DMS53 treated with DMSO at 0.1 percent for 48 hours (cell line): ENCODE data around the gene TMEM62.
"Not testable (repeated sequence)": the region's sequence is repeated elsewhere in the genome, so short reads cannot be mapped to it uniquely, and the experiment has no call there.

ENCODE experiments used
- DNase-seq: peaks from one replicate; lab custom pipeline; 2025; ENCODE audit not compliant: unreplicated experiment; lab: John Stamatoyannopoulos, UW

TMEM62 gene

DNA sequence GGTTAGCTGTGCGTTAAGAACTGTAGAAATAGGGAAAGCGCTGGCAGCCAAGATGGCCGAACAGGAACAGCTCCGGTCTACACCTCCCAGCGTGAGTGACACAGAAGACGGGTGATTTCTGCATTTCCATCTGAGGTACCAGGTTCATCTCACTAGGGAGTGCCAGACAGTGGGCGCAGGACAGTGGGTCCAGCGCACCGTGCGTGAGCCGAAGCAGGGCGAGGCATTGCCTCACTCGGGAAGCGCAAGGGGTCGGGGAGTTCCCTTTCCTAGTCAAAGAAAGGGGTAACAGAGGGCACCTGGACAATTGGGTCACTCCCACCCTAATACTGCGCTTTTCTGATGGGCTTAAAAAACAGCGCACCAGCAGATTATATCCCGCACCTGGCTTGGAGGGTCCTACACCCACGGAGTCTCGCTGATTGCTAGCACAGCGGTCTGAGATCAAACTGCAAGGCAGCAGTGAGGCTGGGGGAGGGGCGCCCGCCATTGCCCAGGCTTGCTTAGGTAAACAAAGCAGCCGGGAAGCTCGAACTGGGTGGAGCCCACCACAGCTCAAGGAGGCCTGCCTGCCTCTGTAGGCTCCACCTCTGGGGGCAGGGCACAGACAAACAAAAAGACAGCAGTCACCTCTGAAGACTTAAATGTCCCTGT, 42.4 kb downstream of the TMEM62 start:
- not testable (repeated sequence) for DNase-seq

DNA sequence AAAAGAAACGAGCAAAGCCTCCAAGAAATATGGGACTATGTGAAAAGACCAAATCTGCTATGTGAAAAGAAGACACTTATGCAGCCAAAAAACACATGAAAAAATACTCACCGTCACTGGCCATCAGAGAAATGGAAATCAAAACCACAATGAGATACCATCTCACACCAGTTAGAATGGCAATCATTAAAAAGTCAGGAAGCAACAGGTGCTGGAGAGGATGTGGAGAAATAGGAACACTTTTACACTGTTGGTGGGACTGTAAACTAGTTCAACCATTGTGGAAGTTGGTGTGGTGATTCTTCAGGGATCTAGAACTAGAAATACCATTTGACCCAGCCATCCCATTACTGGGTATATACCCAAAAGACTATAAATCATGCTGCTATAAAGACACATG, 43.8 kb downstream of the TMEM62 start:
- DNase-seq, result not testable (repeated sequence)

- no peak for DNase-seq
These were observed 49.9 kb downstream of the TMEM62 start for GRCh38 chr15:43183270-43183669.

DNA sequence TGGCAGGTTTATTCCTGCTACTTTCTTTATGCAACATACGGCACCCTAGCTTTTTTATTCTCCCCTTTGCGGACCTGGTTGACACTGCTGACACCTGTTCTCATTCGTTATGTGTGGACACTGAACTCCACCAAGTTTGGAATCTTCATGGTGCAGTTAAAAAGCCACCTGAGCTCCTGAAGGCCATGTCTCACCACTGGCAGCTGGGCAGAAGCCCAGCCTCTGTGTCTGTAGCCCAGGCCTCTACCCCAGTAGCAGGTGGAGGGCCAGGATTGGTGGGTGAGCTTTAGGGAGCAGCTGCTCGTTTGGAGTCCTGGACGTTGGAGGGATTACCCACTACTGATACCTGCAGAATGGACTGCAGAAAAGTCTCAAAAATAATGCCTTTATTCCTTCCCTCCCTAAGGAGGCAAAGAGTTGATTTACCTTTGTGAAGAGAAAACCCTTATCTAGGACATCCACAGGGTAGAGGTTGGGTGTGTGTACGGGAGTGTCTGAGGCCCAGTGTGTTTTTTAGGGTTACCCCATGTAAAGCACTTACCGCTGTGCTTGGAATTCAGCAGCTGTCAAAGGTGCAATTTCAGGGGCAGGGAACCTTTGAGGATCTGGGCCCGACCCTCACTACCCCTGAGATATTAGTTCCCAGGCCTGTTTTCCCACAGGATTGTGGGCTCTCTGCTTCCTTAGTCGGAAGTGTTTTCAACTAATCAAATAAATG, 51.2 kb downstream of the TMEM62 start:
- no peak for DNase-seq

DNA sequence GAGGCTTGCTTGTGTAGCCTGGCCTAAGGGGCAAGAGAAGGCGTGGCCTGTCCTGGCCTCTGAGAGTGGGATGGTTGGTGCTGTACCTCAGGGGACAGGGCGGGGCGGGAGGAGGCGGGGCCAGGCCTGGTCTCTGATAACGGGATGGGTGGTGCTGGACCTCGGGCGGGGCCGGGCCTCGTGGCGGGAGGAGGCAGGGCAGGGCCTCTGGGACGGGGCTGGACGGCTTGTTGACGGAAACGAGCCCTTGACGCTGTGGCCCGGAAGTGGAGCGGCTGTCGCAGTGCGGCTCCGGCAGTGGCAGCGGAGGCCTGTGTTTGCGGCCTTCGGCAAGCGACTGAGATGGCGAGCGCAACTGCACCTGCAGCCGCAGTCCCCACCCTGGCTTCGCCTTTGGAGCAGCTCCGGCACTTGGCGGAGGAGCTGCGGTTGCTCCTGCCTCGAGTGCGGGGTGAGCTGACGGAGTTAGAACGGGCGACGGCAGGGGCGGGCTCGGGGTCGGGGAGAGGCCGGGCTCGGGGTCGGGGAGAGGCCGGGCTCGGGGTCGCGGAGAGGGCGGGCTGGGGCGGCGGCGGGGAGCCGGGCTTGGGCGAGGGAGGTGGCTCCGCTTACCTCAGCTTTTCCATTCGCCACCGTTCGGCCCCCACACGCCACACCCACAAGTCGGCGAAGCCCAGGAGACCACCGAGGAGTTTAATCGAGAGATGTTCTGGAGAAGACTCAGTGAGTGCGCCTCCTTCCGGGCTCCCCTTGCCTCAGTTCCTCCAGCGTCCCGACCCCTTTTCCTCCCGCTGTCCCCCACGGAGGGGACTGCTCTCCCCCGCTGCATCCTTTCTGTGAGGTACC, 52.0 kb downstream of the TMEM62 start, which contains the start of gene CCNDBP1:
CCNDBP1 (plus strand) TSS at position 247 of the 846 bp plus-strand sequence; CDS start at position 343, 96 bp downstream.
- peak; percentile 79 for DNase-seq

DNA sequence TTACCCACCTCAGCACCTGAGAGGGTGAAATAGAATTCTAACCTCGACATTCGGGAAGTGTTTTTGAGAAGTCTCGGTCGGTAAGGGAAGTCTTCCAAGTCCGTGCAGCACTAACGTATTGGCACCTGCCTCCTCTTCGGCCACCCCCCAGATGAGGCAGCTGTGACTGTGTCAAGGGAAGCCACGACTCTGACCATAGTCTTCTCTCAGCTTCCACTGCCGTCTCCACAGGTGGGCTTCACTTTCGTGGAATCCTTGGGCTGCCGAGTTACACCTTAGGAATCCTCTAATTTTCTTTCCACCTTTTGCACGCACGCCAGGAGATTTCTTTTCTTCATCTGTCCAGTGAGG, 52.6 kb downstream of the TMEM62 start:
- DNase-seq, result peak; percentile 15

DNA sequence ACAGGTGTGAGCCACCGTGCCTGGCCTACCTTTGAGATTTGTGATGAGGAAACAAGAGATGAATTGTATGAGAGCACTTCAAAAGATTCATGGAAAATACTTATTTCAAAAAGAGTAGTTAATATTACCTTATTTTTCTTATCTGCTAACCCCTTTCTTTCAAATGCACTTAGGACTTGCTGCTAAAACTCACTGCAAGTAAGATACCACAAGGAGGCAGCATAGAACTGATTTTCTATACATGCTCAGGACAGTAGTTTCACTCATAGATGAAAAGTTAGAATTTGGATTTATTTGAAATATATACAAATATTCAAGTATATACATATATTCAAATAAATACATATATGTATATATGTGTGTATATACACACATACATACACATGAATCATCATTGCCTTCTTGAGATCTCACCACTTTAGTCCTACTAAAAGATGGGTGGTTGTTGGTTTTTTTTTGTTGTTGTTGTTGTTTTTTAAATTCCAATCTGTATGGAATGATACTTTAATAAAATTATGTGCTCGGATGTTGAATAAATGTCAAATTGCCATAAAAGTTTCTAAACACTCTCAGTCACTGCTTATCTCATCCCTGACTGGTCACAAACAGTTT, 54.3 kb downstream of the TMEM62 start:
- peak; percentile 24 for DNase-seq

- DNase-seq, result no peak
These were observed 55.9 kb downstream of the TMEM62 start for GRCh38 chr15:43189296-43189695.

DNA sequence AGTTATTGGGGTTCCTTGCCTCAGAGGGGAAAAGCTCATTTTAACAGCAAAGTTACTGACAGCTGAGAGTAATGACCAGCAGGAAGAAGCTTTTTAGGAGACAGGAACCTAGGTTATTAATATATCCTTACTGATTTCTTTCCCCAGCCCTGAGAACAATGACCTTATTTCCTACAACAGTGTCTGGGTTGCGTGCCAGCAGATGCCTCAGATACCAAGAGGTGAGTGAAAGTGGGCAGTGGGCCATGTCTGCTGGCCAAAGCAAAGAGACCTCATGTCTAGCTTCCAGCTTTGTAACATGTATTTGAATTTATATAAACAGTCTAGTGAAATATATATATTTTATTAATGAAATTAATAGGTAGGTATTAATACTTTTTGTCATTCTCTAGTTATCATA, 56.8 kb downstream of the TMEM62 start:
- no peak for DNase-seq

- no peak for DNase-seq
These were observed 60.3 kb downstream of the TMEM62 start for GRCh38 chr15:43193710-43194109.

DNA sequence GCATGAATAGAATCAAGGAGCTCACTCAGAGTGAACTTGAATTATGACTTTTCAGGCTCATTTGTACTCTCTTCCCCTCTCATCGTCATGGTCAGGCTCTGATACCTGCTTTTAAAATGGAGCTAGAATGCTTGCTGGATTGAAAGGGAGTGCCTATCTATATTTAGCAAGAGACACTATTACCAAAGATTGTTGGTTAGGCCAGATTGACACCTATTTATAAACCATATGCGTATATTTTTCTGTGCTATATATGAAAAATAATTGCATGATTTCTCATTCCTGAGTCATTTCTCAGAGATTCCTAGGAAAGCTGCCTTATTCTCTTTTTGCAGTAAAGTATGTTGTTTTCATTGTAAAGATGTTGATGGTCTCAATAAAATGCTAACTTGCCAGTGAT, 61.4 kb downstream of the TMEM62 start:
- no peak for DNase-seq

DNA sequence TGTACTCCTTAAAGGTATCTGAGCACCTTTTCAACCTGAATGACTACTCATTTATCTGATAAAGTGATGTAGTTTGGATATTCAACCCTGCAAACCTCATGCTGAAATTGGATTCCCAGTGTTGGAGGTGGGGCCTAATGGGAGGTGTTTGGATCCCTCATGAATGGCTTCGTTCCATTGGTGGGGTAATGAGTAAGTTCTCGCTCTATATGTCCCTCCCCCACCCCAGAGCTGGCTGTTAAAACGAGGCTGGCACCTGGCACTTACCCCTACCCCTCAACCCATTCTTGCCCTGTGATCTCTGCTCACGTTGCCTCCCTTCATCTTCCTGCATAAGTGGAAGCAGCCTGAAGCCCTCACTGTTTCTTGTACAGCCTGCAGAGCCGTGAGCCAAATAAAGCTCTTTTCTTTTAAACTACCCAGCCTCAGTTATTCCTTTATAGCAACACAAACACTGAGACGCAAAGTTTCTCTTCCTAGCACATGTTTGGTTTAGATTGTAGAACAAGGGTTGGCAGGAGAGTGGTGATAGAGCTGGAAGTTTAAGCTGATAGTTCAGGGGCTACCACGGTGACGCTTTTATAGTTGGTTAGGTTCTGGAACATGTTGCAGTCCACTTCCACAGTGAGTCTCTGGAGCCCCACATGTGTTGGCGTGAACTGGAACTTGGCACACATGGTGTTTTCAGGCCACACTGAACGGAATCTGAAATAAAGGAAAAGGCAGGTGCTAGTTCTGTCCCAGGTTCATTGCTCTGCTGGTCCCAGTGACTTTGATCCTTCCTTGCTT, 63.6 kb downstream of the TMEM62 start:
- no peak for DNase-seq

DNA sequence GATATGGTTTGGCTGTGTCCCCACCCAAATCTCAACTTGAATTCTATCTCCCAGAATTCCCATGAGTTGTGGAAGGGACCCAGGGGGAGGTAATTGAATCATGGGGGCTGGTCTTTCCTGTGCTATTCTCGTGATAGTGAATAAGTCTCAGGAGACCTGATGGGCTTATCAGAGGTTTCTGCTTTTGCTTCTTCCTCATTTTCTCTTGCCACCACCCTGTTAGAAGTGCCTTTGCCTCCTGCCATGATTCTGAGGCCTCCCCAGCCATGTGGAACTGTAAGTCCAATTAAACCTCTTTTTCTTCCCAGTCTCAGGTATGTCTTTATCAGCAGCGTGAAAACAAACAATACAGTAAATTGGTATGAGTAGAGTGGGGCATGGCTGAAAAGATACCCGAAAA, 64.4 kb downstream of the TMEM62 start:
- DNase-seq, result not testable (repeated sequence)

- DNase-seq, result not testable (repeated sequence)
These were observed 65.2 kb downstream of the TMEM62 start for GRCh38 chr15:43198556-43198955.

DNA sequence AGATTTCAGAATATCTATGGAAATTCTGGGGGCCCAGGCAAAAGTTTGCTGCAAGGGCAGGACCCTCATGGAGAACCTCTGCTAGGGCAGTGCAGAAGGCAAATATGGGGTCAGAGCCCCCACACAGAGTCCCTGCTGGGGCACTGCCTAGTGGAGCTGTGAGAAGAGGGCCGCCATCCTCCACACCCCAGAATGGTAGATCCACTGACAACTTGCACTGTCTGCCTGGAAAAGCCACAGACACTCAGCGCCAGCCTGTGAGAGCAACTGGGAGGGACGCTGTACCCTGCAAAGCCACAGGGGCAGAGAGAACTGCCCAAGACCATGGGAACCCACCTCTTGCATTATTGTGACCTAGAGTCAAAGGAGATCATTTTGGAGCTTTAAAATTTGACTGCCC, 65.6 kb downstream of the TMEM62 start:
- no peak for DNase-seq

- no peak for DNase-seq
These were observed 66.6 kb downstream of the TMEM62 start for GRCh38 chr15:43199945-43200488.

DNA sequence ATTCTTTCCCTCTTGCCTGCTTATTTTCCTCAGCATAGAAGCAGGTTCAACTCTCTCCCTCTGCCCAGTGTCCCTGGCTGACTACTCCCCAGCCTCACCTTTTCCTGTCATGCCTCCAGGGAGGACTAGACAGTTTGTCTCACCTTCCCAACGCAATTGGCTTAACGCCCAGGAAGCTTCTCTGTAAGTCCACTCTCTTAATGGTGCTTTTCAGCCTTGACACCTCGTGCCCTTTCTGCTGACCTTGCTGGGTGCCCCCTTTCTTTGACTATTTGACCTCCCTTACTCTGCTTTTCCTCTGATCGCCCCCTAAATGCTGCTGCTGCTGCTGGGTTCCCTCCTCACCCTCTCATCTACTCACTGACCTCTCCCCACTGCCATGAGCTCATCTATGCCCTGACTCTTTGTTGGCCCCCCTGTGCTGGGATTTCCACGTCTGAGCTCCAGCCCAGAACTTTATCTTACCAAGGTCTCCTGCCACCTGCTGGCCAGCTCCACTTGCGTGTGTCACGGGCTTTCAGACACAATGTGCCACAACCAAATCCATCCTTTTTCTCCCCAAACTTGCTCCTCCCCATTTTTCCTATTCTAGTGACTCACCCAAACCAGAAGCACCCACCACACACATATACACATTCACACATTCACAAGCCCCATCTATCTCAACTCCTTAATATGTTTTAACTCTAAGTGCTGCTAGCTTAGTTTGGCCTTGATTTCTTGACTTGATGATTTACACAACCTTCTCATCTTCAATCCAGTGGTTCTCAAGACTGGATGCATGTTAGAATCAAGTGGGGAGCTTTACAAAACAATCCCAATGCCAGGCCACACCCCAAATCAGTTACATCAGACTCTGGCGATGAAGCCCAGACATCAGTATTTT, 70.9 kb downstream of the TMEM62 start:
- peak; percentile 9 for DNase-seq

DNA sequence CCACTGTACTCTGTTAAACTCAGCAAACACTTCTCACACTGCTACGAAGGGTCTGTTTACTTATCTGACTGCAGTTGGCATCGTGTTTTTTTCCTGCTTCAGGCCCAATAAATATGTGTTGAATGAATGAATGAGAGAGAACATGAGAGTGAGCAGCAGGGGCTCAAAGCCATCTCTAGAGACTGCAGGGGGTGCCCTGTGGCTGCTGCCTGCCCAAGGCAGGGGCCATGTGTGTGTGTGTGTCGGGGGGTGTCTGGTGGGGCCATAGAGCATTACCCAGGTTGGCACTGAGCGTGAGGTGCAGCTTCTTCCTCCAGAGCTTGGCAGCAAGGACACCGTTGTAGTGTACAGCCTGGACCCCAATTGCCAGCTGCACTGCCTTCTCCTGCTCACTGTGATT, 72.7 kb downstream of the TMEM62 start:
- no peak for DNase-seq

GRCh38 chr15:43207024-43207423, 73.6 kb downstream of the TMEM62 start:
- no peak for DNase-seq
